ENCODE results near the gene RHD.
"Not testable (repeated sequence)": the region's sequence is repeated elsewhere in the genome, so short reads cannot be mapped to it uniquely, and the experiment has no call there.

The RHD gene

DNA sequence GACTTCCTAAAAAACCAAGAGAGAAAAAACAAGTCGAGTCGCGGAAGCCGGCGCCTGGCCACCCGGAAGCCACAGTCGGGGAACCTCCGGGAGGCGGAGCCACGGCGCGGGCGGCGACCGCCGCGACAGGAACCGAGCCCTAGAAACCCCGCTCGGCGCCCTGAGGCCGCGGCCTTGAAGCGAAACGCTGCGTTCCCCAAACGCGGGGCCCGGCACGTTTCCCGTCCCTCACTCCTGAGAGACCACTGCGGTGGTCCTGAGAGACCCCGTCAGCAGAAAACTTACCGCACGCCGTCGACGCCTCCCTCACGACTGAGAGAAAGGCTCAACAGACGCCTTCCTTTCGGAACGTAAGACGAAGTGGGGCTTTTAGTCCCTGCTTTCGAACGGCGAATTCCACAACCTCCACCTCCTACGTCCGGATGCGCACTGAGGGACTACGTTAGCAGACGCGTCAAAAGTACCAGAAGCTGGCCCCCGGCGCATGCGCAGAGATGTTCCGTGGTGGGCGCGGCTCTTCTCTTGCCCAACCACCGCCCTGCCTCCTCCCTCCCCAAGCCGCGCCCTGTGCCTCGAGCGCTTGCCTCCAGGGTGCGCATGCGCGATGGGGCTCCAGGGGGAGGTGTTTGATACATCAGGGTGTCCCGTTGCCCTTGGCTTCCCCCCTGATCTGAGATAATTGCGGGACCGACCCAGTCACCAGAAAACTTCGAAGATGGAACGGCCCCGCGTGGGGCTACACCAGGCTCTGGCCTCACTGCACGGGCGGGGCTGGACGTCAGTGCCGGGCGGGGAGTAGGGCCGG lies 25.1 kb upstream of the RHD start, which contains the start of gene RSRP1:
TSS of gene RSRP1 (minus strand) at position 431 of the 805 bp plus-strand sequence. CDS start 491 bp downstream, outside the sequence.
- Mint-ChIP-seq H3K4me1 (peaks cover 52% of the 10 kb centered on the region), H3K36me3 (peaks cover 50% of the 10 kb centered on the region), H3K27ac (peak within 1 kb of the TSS; percentile 99), H3K9me3 (no peaks in the 10 kb centered on the region), H3K27me3 (peaks cover 8% of the 10 kb centered on the region), H3K4me3 (peak within 1 kb of the TSS; percentile 93)
- CTCF ChIA-PET = interaction anchor here (0.7 kb wide), 1 partner anchor 16 kb away, joined by 3 read pairs; no protein-coding TSS in a partner anchor
- DNase-seq = peak; percentile 100

DNA sequence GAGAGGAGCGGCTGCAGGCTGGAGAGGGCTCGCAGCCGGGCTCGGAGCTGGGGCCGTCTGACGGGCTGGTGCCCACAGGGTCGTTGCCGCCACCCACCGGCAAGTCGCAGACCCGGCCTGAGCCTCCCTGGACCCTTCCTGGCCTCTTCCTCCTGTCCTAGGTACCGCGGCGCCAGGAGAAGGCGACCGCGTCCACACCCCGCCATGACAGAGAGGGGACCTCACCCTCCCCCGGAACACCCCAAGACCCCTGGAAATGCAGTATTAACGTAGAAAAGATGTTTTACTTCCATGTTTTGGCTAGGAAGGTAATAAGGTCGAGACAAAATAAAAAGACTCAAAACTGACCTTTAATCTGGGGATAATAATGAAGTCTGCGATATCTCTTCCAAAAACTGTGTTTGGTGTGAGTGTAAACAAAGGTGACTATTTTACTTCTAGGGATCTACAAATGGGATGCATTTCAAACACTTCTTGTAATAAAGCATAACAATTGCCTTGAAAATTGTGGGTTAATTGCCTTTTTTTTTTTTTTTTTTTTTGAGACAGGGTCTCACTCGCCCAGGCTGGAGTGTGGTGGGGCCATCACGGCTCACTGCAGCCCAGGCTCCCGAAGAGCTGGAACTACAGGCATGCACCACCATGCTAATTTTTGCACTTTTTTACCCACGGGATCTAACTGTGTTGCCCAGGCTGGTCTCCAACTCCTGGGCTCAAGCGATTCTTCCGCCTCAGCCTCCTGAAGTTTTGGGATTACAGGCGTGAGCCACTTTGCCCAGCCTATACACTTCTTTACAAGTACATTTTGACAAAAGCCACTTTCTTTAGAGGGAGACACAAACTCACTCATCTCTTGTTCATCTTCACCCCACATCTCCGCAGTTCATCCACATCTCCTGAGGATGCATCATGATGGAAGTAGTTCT lies 24.2 kb upstream of the RHD start:
- CTCF ChIA-PET = interaction anchor here (0.7 to 0.9 kb wide), 2 partner anchors 16 to 20 kb away, joined by 3 read pairs; no protein-coding TSS in a partner anchor
- Mint-ChIP-seq H3K9me3 (no peaks in the 10 kb centered on the region), H3K27me3 (peaks cover 8% of the 10 kb centered on the region), H3K27ac (peak overlapping the region; percentile 99), H3K4me1 (peaks cover 44% of the 10 kb centered on the region), H3K36me3 (peaks cover 41% of the 10 kb centered on the region), H3K4me3 (peak overlapping the region; percentile 93)
- DNase-seq = no peak

DNA sequence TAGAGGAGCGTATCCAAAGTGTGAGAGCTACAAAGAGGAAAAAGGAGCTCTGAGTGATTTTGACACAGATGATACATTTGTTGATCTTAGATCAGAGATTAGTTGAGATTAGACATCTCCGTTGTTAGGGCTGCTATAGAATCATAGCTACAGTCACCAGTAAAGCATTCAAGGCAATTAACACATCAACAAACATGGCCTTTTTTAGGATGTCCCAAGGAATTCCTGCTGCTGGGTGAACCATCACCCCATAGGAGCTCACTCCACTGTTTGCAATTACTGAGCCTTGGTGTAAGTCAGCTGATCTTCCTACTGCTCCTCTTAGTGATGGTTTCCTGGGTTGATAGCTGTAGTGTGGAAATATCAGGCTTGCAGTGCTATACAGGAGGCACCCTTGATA lies 18.4 kb upstream of the RHD start:
- H3K9me3 Mint-ChIP-seq = no peaks in the 10 kb centered on the region
- H3K36me3 Mint-ChIP-seq = no peaks in the 10 kb centered on the region
- no peak overlapping the region for H3K4me3 Mint-ChIP-seq
- CTCF ChIA-PET = no interaction called here
- H3K4me1 Mint-ChIP-seq = no peaks in the 10 kb centered on the region
- no peaks in the 10 kb centered on the region for H3K27me3 Mint-ChIP-seq
- H3K27ac Mint-ChIP-seq = no peak overlapping the region
- DNase-seq = no peak

DNA sequence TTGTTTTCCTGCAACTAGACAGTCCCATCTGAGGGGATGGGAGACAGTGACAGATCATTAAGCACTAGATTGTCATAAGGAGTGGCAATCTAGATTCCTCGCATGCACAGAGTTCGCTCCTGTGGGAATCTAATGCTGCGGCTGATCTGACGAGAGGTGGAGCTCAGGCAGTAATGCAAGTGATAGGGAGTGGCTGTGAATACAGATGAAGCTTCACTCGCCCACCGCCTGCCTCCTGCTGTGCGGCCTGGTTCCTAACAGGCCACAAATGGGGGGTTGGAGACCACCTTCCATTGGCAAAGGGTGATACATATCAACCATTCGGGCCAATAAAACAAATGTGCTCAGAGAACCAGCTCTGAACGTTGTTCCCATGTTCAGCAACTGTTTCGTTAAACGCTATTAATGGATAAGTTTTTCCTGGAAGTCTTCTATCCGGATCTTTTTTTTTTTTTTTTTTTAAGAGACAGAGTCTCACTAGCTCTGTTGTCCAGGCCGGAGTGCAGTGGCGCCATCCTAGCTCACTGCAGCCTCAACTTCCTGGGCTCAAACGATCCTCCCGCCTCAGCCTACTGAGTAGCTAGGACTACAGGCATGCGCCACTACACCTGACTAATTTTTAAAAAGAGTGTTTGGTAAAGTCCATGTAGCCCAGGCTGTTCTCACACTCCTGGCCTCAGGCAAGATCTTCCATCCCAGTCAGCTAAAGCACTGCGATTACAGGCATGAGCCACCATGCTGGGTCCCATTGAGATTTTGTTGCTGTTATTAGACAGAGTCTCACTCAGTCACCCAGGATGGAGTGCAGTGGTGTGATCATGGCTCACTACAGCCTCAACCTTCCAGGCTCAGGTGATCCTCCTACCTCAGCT lies 16.4 kb upstream of the RHD start:
- H3K4me3 Mint-ChIP-seq = no peak overlapping the region
- peaks cover 15% of the 10 kb centered on the region for H3K4me1 Mint-ChIP-seq
- H3K27ac Mint-ChIP-seq = no peak overlapping the region
- H3K36me3 Mint-ChIP-seq = no peaks in the 10 kb centered on the region
- H3K9me3 Mint-ChIP-seq = no peaks in the 10 kb centered on the region
- CTCF ChIA-PET = interaction anchor here (0.6 to 0.7 kb wide), 2 partner anchors 16 to 33 kb away, joined by 3 to 4 read pairs; no protein-coding TSS in a partner anchor
- no peak for DNase-seq
- H3K27me3 Mint-ChIP-seq = no peaks in the 10 kb centered on the region

DNA sequence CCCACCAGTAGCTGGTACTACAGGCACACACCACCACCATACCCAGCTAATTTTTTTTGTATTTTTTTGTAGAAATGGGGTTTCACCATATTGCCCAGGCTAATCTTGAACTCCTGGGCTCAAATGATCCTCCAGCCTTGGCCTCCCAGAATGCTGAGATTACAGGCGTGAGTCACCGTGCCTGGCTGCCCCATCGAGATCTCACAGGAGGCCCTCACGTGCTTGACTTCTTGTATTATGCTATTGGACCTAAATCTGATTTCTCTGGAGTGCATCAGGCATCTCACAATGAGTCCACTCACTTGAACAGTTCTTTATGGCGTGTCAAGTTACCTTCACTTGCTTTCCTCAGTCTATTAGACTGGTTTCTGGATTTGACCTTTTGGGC lies 15.7 kb upstream of the RHD start:
- no peaks in the 10 kb centered on the region for H3K9me3 Mint-ChIP-seq
- no peak overlapping the region for H3K4me3 Mint-ChIP-seq
- H3K27ac Mint-ChIP-seq = no peak overlapping the region
- CTCF ChIA-PET = interaction anchor here (0.6 kb wide), 1 partner anchor 34 kb away, joined by 4 read pairs; no protein-coding TSS in a partner anchor
- no peaks in the 10 kb centered on the region for H3K27me3 Mint-ChIP-seq
- no peak for DNase-seq
- peaks cover 16% of the 10 kb centered on the region for H3K4me1 Mint-ChIP-seq
- H3K36me3 Mint-ChIP-seq = no peaks in the 10 kb centered on the region

DNA sequence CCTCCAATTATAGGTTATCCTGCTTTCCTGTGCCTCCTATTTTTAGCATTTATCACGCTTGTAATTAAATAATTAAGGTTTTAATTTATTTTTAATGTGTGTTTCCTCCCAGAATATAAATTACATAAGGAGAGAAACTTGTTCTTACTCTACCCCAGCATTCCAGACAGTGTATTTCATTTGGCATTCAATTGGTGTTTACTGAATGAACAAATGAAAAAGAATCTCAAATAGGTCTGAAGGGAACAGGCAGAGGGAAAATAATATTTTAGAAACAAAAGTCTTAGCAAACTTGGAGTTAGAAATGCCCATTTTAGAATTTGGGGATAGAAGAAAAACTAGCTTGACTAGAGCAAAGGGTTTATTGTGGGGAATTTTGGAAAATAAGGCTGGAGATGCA lies 15.1 kb upstream of the RHD start:
- CTCF ChIA-PET = no interaction called here

DNA sequence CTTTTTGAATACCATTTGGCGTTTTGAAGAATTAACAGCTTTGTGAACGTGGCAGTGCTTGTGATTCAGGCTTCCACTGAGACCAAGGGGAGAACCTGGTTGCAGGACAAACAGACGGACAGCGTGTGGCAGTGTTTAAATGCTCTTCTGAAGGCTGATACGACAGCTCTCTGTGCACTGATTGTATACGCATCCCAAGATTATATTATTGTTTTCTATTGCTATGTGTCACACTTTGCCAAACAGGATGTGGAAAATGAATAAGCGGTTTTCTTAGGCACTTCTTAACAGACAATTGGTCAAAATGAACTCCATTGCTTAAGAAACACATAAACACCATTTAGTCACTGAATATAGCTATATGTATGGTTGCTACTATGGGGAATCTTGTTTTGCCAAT lies 12.5 kb upstream of the RHD start:
- peaks cover 18% of the 10 kb centered on the region for H3K4me1 Mint-ChIP-seq
- CTCF ChIA-PET, H3K27ac Mint-ChIP-seq, H3K9me3 Mint-ChIP-seq, DNase-seq, H3K27me3 Mint-ChIP-seq, H3K4me3 Mint-ChIP-seq: not testable (repeated sequence)
- peaks cover 12% of the 10 kb centered on the region for H3K36me3 Mint-ChIP-seq

More for the DNA sequence above, 15.1 kb upstream of the RHD start:
- no peaks in the 10 kb centered on the region for H3K27me3 Mint-ChIP-seq
- no peak overlapping the region for H3K4me3 Mint-ChIP-seq
- no peak for DNase-seq
- H3K4me1 Mint-ChIP-seq = peaks cover 16% of the 10 kb centered on the region
- H3K27ac Mint-ChIP-seq = no peak overlapping the region
- no peaks in the 10 kb centered on the region for H3K9me3 Mint-ChIP-seq
- H3K36me3 Mint-ChIP-seq = no peaks in the 10 kb centered on the region

DNA sequence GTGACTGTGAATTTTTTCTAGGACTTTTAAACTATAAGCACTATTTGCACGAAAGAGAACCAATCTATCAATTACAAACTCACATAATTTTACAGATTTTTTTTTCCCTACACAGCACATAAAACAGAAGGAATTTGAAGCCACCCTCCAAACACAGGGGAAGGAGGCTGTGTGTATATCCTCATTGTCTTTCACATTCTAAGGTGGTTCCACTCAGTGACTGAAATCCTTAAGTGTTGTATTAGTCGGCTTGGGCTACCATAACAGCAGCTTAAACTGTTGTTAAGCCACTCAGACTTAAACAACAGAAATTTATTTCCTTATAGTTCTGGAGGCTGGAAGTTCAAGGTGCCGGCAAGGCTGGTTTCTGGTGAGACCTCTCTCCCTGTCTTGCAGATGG lies 12.0 kb upstream of the RHD start:
- CTCF ChIA-PET, H3K4me3 Mint-ChIP-seq: not testable (repeated sequence)

DNA sequence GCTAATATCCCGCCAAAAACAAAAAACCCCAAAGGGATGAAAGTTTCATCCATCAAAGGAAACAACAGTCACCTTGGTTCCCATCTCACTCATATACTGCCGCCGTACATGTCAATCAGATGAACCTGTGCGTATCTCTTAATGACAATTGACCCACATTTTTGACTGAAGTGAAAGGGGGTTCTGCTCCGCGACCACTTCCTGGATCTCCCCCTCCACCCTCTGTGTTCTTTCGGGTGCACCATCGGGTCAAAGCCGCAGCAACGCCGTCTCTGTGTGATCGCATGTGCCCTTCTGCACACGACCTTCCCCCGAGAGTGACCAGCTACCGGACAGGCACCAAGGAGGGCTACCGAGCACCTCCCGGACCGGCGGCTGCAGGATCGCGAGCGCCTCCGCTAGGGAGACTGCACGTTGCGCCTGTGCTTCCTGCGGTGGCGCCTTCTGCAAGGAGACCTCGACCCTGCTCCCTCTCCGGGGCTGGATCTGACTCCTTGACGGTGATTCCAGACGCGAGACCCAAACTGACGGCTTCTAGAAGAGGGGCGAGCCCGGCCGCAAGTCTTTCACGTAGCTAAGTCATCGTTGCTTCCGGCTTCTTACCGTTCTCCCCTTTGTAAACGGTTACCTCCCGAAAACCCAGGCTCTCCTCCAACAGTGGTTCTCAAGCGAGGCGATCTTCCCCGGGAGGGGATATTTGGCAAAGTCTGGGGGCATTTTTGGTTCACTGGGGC lies 5.6 kb upstream of the RHD start:
- Mint-ChIP-seq H3K27ac (peak overlapping the region; percentile 83), H3K4me3 (peak overlapping the region; percentile 85), H3K36me3 (peaks cover 12% of the 10 kb centered on the region), H3K27me3 (peaks cover 16% of the 10 kb centered on the region)
- H3K4me1 Mint-ChIP-seq, H3K9me3 Mint-ChIP-seq, CTCF ChIA-PET: not testable (repeated sequence)
- DNase-seq = peak; percentile 29

More for the DNA sequence above, 12.0 kb upstream of the RHD start:
- H3K27me3 Mint-ChIP-seq, H3K27ac Mint-ChIP-seq, DNase-seq, H3K9me3 Mint-ChIP-seq: not testable (repeated sequence)
- H3K36me3 Mint-ChIP-seq = peaks cover 12% of the 10 kb centered on the region
- peaks cover 18% of the 10 kb centered on the region for H3K4me1 Mint-ChIP-seq

DNA sequence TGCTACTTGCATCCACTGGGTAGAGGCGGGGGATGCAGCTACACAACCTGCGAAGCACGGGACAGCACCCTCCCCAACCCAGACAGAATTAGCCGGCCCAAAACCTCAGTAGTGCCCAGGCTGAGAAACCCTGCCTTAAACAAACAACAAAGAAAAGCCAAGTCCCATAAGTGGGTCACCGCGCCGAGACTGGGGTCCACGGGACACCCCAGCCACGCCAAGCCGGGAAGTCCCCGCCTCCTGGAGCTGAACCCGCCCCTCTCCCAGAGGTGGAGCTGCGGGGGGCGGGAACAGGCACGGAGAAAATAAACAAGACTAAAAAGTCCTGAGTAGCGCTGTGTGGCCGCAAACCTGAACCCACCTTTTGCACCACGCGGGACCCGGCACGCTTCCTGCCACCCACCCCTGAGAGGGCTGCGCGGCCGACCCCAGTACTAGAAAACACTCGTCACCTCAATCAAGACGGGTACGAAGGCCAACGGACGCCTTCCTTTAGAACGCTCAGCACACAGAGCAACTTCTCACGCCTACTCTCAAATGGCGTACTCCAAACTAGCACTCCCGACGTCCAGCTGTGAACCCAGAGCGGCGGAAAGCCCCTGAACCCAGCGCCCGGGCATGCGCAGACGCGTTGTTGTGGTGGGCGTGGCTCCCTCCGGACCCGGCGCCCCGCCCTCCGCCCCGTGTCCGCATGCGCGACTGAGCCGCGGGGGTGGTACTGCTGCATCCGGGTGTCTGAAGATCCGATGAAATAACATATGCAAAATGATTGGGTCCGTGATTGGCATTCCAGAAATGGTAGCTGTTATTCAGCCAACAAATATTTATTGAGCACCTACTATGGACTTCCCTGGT lies 4.8 kb upstream of the RHD start:
- Mint-ChIP-seq H3K36me3 (peaks cover 12% of the 10 kb centered on the region), H3K27me3 (peaks cover 20% of the 10 kb centered on the region), H3K4me3 (peak overlapping the region; percentile 72), H3K27ac (peak overlapping the region; percentile 82)
- DNase-seq = peak; percentile 83
- not testable (repeated sequence) for H3K9me3 Mint-ChIP-seq, H3K4me1 Mint-ChIP-seq
- CTCF ChIA-PET = interaction anchor here (1.0 kb wide), 1 partner anchor 19 kb away, joined by 3 read pairs; no protein-coding TSS in a partner anchor

DNA sequence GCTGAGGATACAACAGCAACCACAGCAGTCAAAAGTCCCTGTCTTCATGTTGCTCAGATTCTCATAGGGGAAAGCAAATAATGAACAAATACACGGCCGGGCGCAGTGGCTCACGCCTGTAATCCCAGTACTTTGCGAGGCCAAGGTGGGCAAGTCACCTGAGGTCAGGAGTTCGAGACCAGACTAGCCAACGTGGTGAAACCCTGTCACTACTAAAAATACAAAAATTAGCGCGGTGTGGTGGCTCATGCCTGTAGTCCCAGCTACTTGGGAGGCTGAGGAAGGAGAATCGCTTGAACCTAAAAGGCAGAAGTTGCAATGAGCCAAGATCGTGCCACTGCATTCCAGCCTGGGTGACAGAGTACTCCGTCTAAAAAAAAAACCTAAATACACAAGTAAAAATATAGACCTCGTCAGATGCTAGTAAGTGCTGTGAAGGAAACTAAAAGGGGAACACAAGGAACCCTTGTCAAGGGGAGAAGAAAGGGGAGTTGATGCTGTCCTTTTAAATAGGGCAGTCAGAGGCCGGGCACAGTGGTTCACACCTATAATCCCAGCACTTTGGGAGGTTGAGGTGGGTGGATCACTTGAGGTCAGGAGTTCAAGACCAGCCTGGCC lies 4.1 kb upstream of the RHD start:
- CTCF ChIA-PET = interaction anchor here (1.0 kb wide), 1 partner anchor 20 kb away, joined by 3 read pairs; no protein-coding TSS in a partner anchor
- not testable (repeated sequence) for H3K9me3 Mint-ChIP-seq, H3K36me3 Mint-ChIP-seq, DNase-seq, H3K4me1 Mint-ChIP-seq
- peak overlapping the region; percentile 82 for H3K27ac Mint-ChIP-seq
- peaks cover 20% of the 10 kb centered on the region for H3K27me3 Mint-ChIP-seq
- peak overlapping the region; percentile 72 for H3K4me3 Mint-ChIP-seq

DNA sequence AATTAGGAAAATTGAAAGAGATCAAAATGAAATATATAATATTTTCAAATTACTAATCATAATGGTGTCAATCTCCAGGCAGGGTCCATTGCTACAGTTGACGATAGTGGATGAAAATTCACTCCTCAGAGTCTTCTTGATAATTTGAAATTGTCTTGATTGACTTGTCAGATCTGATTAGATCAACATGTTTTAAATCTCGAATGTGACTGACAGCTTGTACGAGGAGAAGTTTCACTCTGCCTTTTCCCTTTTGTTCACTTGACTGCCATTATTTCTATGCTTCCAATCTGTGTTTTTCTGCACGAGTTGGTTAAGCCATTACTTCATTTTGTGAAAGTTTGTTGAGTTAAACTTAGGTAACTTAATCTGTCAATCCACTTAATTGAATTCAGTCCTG lies 3.3 kb downstream of the RHD start:
- H3K27me3 Mint-ChIP-seq = peaks cover 24% of the 10 kb centered on the region
- H3K9me3 Mint-ChIP-seq, H3K36me3 Mint-ChIP-seq, DNase-seq, CTCF ChIA-PET, H3K4me1 Mint-ChIP-seq, H3K27ac Mint-ChIP-seq, H3K4me3 Mint-ChIP-seq: not testable (repeated sequence)
